T1000 (cell line): Measurements from ENCODE around the gene LBHD2.
"Not testable (repeated sequence)": the region's sequence is repeated elsewhere in the genome, so short reads cannot be mapped to it uniquely, and the experiment has no call there.

ENCODE experiments used
- DNase-seq: peaks from one replicate; lab custom pipeline; 2025; ENCODE audit warnings: mixed read lengths; lab: John Stamatoyannopoulos, UW

The LBHD2 gene

DNA sequence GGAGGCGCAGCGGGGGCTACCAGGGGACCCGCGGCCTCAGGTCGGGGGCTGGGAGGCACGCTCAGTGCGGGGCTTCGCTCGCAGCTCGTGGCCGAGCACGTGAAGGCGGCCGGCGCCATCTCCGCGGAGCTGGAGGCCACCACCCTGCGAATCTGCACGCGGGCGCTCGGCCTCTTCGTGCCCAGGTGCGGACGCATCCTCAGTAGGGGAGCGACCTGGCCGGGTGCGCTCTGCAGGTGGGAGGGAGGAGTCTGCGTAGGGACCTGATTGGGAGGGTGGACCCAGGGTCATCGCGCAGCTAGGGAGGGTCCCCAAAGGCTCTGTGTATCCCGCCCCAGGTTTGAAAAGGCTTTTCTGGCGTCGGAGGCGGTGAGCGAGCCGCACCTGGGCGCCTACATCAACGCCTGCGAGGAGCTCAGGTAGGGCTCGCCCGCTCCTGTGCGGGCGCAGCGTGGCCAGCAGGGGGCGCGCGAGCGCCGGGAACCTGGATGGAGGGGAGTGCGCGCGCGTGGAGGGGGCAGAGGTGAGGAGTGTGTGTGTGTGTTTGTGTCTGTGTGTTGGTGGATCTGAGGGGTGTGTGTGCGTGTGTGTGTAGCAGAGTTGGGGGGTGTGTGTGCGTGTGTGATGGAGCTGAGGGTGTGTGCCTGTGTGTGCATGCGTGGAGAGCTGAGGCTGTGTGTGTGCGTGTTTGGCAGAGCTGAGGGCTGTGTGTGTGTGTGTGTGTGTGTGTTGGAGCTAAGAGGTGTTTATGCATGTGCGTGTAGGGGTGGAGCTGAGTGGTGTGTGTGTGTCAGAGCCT is 20.8 kb downstream of the LBHD2 start:
- DNase-seq, result no peak

DNA sequence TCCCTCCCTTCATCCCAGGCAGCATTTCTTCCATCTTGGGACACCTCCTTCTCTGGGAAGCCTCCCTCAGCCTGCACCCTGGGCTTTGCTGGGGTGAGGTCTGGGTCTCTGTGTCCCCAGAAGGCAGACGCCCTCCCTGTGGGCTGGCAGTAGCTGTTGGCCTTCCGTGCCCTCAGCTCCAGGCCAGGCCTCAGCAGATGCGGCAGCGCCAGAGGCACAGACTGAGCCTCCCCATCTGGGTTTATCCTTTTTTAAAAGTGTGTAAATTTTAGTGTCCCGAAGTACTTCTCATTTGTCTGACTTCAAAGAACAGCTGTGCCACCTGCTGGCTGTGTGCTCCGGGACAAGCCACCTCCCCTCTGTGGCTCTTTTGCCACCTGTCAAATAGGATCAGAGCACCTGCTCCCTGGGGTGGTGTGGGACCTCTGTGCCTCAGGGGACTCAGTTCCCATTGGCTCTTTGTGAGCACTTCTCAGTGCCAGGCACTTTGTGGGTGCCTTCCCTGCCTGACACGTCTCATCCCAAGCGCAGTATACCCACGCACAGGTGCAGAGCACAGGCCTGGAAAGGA is 21.7 kb downstream of the LBHD2 start:
- DNase-seq, result no peak

GRCh38 chr14:103107455-103107854 is 23.4 kb downstream of the LBHD2 start:
- DNase-seq, result no peak

DNA sequence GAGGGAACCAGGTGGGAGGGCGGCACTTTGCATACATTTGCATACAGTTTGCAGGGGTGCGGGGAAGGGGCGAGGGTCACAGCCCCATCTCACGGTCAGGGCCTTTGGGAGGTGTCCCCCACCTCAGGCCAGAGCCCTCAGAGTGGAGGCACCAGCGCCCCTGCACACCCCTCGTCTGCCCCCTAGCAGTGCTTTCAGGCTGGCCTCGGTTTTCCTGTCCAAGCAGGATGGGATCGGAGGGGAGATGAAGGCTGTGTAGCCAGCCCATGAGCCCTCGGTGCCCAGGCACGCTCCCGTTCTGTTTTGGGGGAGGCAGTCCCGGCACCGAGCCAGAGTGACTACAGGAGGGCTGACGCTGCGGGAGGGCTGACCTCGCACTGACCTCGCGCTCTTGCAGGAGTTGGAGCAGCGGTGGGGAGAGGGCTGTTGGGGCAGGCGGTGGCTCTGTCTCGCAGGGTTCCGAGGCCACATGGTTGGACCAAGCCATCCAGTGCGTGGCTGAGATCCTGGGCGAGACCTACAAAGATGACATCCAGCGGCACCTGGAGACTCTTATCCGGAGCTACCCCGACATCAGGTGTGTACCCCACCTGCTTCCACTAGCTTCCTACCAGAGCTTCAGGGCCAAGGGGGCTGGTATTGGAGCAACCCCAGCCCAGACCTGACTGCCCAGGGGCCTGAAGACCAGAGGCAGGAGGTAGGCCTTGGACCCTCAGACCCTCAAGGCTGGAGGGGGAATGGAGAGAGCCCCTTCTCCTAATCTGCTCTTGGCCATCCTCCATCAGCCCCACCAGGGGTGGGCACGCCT is 24.1 kb downstream of the LBHD2 start:
- DNase-seq, result no peak

GRCh38 chr14:103108749-103109207 is 24.8 kb downstream of the LBHD2 start:
- DNase-seq, result no peak

DNA sequence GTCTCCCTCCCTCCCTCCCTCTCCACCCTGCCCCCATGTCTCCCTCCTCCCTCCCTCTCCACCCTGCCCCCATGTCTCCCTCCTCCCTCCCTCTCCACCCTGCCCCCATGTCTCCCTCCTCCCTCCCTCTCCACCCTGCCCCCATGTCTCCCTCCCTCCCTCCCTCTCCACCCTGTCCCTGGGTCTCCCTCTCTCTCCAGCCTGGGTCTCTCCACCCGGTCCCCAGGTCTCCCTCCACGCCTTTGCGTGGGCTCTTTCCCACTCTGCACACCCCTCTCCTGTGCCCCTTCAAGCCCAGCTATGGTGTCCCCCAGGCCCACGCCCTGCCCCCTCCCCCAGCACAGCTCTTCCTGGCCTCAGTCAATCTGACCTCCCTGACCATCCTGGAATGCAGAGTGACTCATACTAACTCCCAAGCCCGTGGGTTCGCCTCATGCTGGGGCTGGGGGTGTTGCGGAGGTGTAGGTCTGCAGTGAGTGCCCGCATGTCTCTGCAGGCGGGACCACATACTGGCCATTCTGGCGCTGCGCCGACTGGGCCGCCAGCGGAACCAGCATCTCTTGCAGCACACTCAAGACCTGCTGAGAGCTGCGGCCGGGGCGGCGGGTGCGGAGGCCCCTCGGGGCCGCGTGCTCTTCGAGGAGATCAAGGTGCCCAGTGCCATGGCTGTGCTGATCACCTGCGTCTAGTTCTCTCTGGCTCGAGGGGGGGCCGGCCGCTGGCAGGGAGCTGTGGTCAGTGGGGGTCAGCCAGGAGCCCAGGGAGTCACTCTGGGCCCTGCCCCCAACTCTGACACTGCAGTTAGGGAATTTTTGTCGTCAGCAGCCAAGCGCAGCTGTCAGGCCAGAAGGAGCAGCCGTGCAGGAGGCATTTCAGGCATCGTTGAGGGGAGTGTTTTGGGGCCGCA is 25.8 kb downstream of the LBHD2 start:
- DNase-seq, result peak; percentile 46

GRCh38 chr14:103110681-103111231 is 26.7 kb downstream of the LBHD2 start:
- no peak for DNase-seq

GRCh38 chr14:103111232-103111868 is 27.3 kb downstream of the LBHD2 start:
- no peak for DNase-seq

DNA sequence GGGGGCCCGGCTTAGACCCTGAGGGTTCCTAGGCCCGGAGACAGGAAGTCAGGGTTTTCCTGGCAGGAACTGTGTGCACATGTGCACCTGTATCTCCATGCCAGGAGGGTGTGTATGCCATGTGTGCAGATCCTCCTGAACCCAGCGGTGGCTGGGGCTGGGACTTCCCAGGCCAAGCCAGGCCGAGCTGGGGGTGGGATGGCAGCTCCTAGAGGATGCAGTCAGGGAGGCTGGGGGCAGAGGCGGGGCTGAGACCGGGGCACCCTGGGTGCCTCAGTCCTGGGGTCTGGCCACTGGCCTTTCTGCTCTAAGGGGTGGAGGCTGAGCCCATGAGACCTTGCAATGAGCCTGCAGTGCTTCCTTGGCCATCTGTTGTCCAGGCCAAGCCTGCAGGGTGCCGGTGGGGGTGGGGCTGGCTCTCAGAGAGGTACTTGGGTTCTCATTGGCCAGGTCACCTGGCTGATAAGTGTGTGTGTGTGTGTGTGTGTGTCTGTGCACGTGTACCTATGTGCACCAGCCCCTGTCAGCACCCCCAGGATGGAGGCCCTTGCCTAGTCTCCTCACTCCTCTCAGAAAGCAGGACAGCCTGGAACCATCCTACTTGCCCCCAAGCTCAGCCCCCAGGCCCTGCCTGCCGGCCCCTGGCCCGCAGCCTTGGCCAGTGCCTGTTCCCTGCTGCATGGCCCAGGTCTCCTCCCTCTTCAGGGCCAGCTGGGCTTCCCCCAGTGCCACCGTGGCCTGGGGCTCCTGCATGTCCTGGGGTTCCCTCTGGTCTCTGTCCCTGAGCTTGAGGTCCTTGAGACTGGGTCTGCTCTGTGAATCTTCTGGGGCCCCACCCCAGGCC is 28.6 kb downstream of the LBHD2 start:
- no peak for DNase-seq

DNA sequence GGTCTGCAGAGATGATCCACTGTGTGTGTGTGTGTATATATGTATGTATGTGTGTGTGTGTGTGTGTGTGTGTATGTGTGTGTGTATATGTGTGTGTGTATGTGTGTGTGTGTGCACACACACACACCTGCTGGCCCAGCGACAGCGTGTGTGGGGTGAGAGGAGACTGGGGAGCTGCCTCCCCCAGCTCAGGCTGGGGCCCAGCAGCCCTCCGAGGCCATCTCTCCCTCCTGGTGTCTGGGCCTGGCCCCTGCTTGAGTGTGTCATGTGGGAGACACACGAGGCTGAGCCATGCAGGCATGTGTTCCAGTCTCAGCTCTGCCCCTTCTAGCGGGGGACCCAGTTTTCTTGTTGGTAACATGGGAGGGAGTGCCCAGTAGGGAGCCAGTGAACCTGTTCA is 29.3 kb downstream of the LBHD2 start:
- DNase-seq, result no peak

DNA sequence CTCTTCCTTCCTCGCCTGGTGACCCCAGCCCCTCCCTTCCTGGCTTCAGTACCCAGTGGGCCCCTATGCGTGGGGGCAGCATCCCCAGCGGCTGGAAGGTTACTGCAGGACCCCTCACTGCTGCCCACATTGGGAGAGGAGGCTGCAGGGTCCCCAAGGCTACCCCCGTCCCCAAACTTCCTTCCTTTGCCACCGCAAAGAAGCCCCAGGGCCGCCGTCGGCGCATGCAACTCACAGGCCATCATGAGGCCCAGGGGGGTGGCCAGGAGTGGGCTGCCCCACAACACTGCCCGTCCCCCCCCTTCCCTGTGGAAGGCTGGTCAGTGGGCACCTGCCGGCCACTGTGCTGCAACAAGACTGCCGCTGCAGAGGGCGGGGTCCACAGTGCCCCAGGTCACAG is 29.8 kb downstream of the LBHD2 start:
- DNase-seq, result no peak

- DNase-seq, result not testable (repeated sequence)
Observed at GRCh38 chr14:103115086-103115679, 31.2 kb downstream of the LBHD2 start.

GRCh38 chr14:103115845-103116572 is 32.0 kb downstream of the LBHD2 start:
- DNase-seq, result no peak

DNA sequence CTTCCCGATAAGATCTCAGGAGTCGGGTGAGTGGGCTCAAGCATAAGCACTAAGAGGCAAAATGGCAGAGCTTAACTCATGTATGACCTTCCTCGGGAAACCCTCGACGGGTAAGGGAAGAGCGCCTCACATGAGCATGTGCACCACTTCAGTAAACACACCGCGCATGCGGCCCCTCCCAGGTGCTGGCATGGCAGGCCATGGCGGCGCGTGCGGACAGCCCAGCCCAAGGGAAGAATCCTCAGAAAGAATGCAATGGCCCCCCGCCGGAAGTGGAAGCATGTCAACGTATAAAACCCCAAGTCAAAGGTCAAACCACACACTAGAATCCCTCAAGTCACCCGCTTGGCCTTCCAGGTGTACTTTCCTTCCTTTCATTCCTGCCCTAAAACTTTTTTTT is 32.6 kb downstream of the LBHD2 start:
- no peak for DNase-seq

DNA sequence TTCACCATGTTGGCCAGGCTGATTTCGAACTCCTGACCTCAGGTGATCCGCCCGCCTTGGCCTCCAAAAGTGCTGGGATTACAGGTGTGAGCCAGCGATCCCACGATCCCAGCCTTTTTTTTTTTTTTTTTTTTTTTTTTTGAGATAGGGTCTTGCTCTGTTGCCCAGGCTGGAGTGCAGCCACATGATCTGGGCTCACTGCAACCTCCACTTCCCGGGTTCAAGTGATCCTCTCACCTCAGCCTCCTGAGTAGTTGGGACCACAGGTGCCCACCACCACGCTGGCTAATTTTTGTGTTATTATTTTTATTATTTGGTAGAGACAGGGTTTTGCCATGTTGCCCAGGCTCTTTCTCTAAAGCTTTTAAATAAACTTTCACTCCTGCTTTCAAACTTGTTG is 33.5 kb downstream of the LBHD2 start:
- not testable (repeated sequence) for DNase-seq

GRCh38 chr14:103118018-103118662 is 34.1 kb downstream of the LBHD2 start:
- no peak for DNase-seq

- DNase-seq, result no peak
Observed at GRCh38 chr14:103118663-103119404, 34.8 kb downstream of the LBHD2 start.

- not testable (repeated sequence) for DNase-seq
Observed at GRCh38 chr14:103119527-103119926, 35.5 kb downstream of the LBHD2 start.
